IMR-90 (cell line): ENCODE measurements around the gene FARS2.

ENCODE experiments used
- CHD1 ChIP-seq: IDR thresholded peaks from 2 replicates; pipeline ENCODE4 v1.6.1; 2012; ENCODE audit warnings: low read depth, low read length, improper control_type of control experiment
- POLR2A ChIP-seq: IDR thresholded peaks from 2 replicates; pipeline ENCODE4 v1.6.1; 2012; ENCODE audit warnings: mild to moderate bottlenecking, low read depth, low read length
- RAD21 ChIP-seq: IDR thresholded peaks from 2 replicates; pipeline ENCODE4 v1.6.1; 2012; ENCODE audit warnings: low read length, improper control_type of control experiment
- RCOR1 ChIP-seq: IDR thresholded peaks from 2 replicates; pipeline ENCODE4 v1.6.1; 2012; ENCODE audit warnings: mild to moderate bottlenecking, low read length, improper control_type of control experiment; ENCODE audit not compliant: insufficient replicate concordance
- TF ChIP-seq, protein P1 (sequence below): conservative IDR thresholded peaks from 2 replicates; pipeline ENCODE4 v1.5.1; 2012; ENCODE audit warnings: mild to moderate bottlenecking, low read depth, low read length, improper control_type of control experiment

DNA sequence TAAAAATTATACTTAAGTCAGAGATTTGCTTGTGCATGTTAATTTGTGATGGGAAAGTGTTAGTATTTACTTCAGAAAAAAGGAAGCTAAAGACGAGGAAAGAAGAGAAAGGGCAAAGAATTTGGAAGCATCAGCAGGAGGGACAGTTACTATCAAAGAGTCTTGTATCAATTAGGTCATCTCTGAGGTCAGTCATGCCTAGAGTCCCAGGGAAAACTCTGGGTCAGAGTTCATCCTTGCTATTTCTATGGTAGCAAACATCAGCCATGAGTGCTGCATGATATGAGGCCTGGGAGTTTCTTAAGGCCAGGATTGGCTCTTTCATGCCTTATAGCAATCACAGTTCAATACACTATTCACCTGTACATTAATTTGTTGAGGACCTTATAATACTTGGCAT lies 292.9 kb downstream of the FARS2 start:
- TF ChIP-seq POLR2A, result no peak
- TF ChIP-seq RCOR1, result no peak
- TF ChIP-seq, protein P1, sequence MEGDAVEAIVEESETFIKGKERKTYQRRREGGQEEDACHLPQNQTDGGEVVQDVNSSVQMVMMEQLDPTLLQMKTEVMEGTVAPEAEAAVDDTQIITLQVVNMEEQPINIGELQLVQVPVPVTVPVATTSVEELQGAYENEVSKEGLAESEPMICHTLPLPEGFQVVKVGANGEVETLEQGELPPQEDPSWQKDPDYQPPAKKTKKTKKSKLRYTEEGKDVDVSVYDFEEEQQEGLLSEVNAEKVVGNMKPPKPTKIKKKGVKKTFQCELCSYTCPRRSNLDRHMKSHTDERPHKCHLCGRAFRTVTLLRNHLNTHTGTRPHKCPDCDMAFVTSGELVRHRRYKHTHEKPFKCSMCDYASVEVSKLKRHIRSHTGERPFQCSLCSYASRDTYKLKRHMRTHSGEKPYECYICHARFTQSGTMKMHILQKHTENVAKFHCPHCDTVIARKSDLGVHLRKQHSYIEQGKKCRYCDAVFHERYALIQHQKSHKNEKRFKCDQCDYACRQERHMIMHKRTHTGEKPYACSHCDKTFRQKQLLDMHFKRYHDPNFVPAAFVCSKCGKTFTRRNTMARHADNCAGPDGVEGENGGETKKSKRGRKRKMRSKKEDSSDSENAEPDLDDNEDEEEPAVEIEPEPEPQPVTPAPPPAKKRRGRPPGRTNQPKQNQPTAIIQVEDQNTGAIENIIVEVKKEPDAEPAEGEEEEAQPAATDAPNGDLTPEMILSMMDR, result no peak
- no peak for TF ChIP-seq CHD1
- no peak for TF ChIP-seq RAD21
